ENCODE results near the gene GGCX.

The GGCX gene

GRCh38 chr2:85505551-85506238, 55.6 kb downstream of the GGCX start:
- DNase-seq: no peak

GRCh38 chr2:85504778-85505261, 56.5 kb downstream of the GGCX start:
- DNase-seq: no peak

GRCh38 chr2:85503851-85504777, 57.2 kb downstream of the GGCX start:
- no peak for DNase-seq

GRCh38 chr2:85503168-85503850, 58.0 kb downstream of the GGCX start:
- no peak for DNase-seq

GRCh38 chr2:85502720-85503119, 58.6 kb downstream of the GGCX start:
- no peak for DNase-seq

GRCh38 chr2:85501248-85501647, 60.0 kb downstream of the GGCX start:
- DNase-seq: no peak

- no peak for DNase-seq
Observed at GRCh38 chr2:85497944-85498630, 63.2 kb downstream of the GGCX start.

- no peak for DNase-seq
Observed at GRCh38 chr2:85496436-85496835, 64.9 kb downstream of the GGCX start.
